ENCODE data around the gene BRMS1L. TPM values are rescaled to one million over a fixed set of nuclear protein-coding genes. Genes with fewer than 3 reads are reported as not detected.

BRMS1L gene
- total RNA-seq, 2 donors from 2014 or later, result 5.2 to 6.6 TPM

- 83% methylated on average over 4 of the region's 4 CpGs for WGBS
- Histone ChIP-seq H3K4me1 (replicated peaks) (no peaks in the 10 kb centered on the region), H3K36me3 (no peaks in the 10 kb centered on the region), H3K27me3 (replicated peaks; ENCODE audit: insufficient read depth) (no peaks in the 10 kb centered on the region), H3K9me3 (no peaks in the 10 kb centered on the region), H3K4me3 (no peak overlapping the region), H3K27ac (no peak overlapping the region)
- intact Hi-C loops (cut with DNase I), result no loop called here
- DNase-seq (ENCODE audit: low spot score), result no peak
- TF ChIP-seq CTCF (IDR thresholded peaks at IDR 0.05) (no peak), POLR2AphosphoS5 (IDR thresholded peaks at IDR 0.05) (no peak), POLR2A (IDR thresholded peaks at IDR 0.05) (no peak)
These were observed 72.2 kb downstream of the BRMS1L start for GRCh38 chr14:35898217-35898775.

DNA sequence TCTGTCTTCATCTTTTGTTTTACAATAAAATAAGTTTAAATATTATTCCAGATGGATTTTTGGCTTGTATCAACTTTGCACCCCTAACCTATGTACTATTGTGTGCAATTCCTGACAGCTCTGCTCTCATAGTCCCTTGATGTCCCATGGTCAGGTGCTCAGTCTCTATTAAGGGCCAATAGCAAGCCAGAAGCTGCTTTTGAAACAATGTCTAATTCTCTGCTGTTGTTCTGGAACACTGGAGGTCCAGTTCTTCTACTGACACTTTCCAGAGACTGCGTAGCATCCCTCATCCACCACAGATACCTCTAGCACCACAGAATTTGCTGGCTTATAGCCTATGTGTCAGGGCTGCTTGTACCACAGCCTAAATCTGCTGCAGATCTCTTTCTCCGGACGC lies 74.6 kb downstream of the BRMS1L start:
- 92% methylated on average over 3 of the region's 3 CpGs for WGBS
- TF ChIP-seq POLR2A (IDR thresholded peaks at IDR 0.05), result no peak
- no peak for TF ChIP-seq POLR2AphosphoS5 (IDR thresholded peaks at IDR 0.05)
- TF ChIP-seq CTCF (IDR thresholded peaks at IDR 0.05), result no peak
- H3K36me3 ChIP-seq, result no peaks in the 10 kb centered on the region
- intact Hi-C loops (cut with DNase I), result no loop called here
- no peak overlapping the region for H3K4me3 ChIP-seq
- no peak for DNase-seq (ENCODE audit: low spot score)
- H3K27ac ChIP-seq, result no peak overlapping the region
- H3K4me1 ChIP-seq (replicated peaks), result no peaks in the 10 kb centered on the region
- H3K9me3 ChIP-seq, result no peaks in the 10 kb centered on the region
- no peaks in the 10 kb centered on the region for H3K27me3 ChIP-seq (replicated peaks; ENCODE audit: insufficient read depth)

DNA sequence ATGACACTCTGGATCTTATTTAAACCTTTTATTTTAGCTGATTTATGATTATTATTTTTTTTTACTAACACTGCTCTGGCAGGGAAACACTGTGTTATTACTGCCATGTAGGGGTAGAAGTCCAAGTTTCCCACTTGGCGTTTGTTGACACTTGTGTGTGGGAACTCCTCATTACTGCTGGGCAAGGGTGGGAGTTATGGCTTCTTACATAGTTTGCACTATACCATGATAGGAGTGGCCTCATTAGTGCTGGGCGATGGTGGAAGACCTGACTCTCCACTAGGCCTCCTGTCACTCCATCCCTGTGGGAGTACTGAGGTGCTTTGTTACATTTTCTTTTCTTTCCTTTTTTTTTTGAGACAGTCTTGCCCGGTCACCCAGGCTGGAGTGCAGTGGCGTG lies 83.5 kb downstream of the BRMS1L start:
- no peak overlapping the region for H3K4me3 ChIP-seq
- DNase-seq (ENCODE audit: low spot score), result no peak
- no peaks in the 10 kb centered on the region for H3K4me1 ChIP-seq (replicated peaks)
- TF ChIP-seq CTCF (IDR thresholded peaks at IDR 0.05) (no peak), POLR2AphosphoS5 (IDR thresholded peaks at IDR 0.05) (no peak), POLR2A (IDR thresholded peaks at IDR 0.05) (no peak)
- no peaks in the 10 kb centered on the region for H3K9me3 ChIP-seq
- H3K36me3 ChIP-seq, result no peaks in the 10 kb centered on the region
- no peaks in the 10 kb centered on the region for H3K27me3 ChIP-seq (replicated peaks; ENCODE audit: insufficient read depth)
- intact Hi-C loops (cut with DNase I), result no loop called here
- no peak overlapping the region for H3K27ac ChIP-seq
- 90% methylated on average over 4 of the region's 4 CpGs for WGBS

- no peaks in the 10 kb centered on the region for H3K36me3 ChIP-seq
- no peaks in the 10 kb centered on the region for H3K27me3 ChIP-seq (replicated peaks; ENCODE audit: insufficient read depth)
- no peak for DNase-seq (ENCODE audit: low spot score)
- WGBS, result 77% methylated on average over 4 of the region's 4 CpGs
- no peak overlapping the region for H3K27ac ChIP-seq
- no peak overlapping the region for H3K4me3 ChIP-seq
- H3K9me3 ChIP-seq, result no peaks in the 10 kb centered on the region
- TF ChIP-seq CTCF (IDR thresholded peaks at IDR 0.05) (no peak), POLR2AphosphoS5 (IDR thresholded peaks at IDR 0.05) (no peak), POLR2A (IDR thresholded peaks at IDR 0.05) (no peak)
- intact Hi-C loops (cut with DNase I), result no loop called here
- no peaks in the 10 kb centered on the region for H3K4me1 ChIP-seq (replicated peaks)
These were observed 84.1 kb downstream of the BRMS1L start for GRCh38 chr14:35910191-35910590.

DNA sequence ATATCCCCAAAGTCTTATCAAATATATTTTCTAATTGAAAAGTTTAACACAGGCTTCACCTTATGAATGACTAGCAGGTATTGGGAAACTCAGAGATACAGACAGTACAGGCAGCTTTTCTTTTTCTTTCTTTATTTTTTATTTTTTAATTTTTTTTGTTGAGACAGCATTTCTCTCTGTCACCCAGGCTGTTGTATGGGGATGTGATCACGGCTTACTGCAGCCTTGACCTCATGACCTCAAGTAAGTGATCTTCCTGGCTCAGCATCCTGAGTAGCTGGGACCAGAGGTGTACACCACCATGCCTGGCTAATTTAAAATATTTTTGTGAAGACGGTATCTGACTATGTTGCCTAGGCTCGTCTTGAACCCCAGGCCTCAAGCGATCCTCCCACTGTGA lies 85.0 kb downstream of the BRMS1L start:
- no peaks in the 10 kb centered on the region for H3K27me3 ChIP-seq (replicated peaks; ENCODE audit: insufficient read depth)
- H3K4me3 ChIP-seq, result no peak overlapping the region
- intact Hi-C loops (cut with DNase I), result no loop called here
- TF ChIP-seq CTCF (IDR thresholded peaks at IDR 0.05), result no peak
- TF ChIP-seq POLR2AphosphoS5 (IDR thresholded peaks at IDR 0.05), result no peak
- TF ChIP-seq POLR2A (IDR thresholded peaks at IDR 0.05), result no peak
- no peak for DNase-seq (ENCODE audit: low spot score)
- no peaks in the 10 kb centered on the region for H3K36me3 ChIP-seq
- H3K9me3 ChIP-seq, result no peaks in the 10 kb centered on the region
- 81% methylated on average over 4 of the region's 4 CpGs for WGBS
- H3K4me1 ChIP-seq (replicated peaks), result no peaks in the 10 kb centered on the region
- no peak overlapping the region for H3K27ac ChIP-seq

Data from prostate gland (tissue), 2 donors.